ENCODE measurements around the gene DNMT1. TPM values are rescaled to one million over a fixed set of nuclear protein-coding genes. Genes with fewer than 3 reads are reported as not detected.

DNMT1 gene
- total RNA-seq, 1 experiment from 2014 or later = 210 TPM

- TF ChIP-seq ZNF416 (CRISPR knock-in tag; IDR thresholded peaks at IDR 0.05) (0 out of 2 replicates have a peak, but pooled peaks have one; percentile 74), OVOL2 (CRISPR knock-in tag; IDR thresholded peaks at IDR 0.05; ENCODE audit: borderline replicate concordance) (no peak), E2F1 (CRISPR knock-in tag; IDR thresholded peaks at IDR 0.05) (no peak)
These were observed 81.7 kb downstream of the DNMT1 start (continued) for GRCh38 chr19:10112895-10113591.

- Mint-ChIP-seq H3K36me3 (peaks cover 42% of the 10 kb centered on the region), H3K27me3 (ENCODE audit: low read depth) (no peaks in the 10 kb centered on the region), H3K4me3 (no peak overlapping the region), H3K4me1 (peaks cover 11% of the 10 kb centered on the region), H3K27ac (peak overlapping the region; percentile 72; the same call in 1 of the 2 replicates), H3K9me3 (no peaks in the 10 kb centered on the region)
- TF ChIP-seq CDX4 (CRISPR knock-in tag; IDR thresholded peaks at IDR 0.05; ENCODE audit: borderline replicate concordance) (no peak), ETV6 (CRISPR knock-in tag; IDR thresholded peaks at IDR 0.05) (0 out of 2 replicates have a peak, but pooled peaks have one; percentile 30)
- DNase-seq (ENCODE audit: low spot score) (no peak), ATAC-seq (no peak)
- POLR2A ChIA-PET = interaction anchor here (0.6 kb wide), 1 partner anchor 112 kb away, joined by 4 read pairs; no protein-coding TSS in a partner anchor
- CTCF ChIA-PET = interaction anchor here (0.6 to 2.5 kb wide), 10 partner anchors 9 to 187 kb away, joined by 3 to 23 read pairs (median 4); partner anchors contain the start of gene ANGPTL6
These were observed 82.6 kb downstream of the DNMT1 start for GRCh38 chr19:10112037-10112761.

GRCh38 chr19:10111405-10111811, 83.3 kb downstream of the DNMT1 start, which contains the start of gene P2RY11:
Gene P2RY11 (plus strand): TSS chr19:10111693. CDS start chr19:10111722, 29 bp downstream.
- H3K4me3 Mint-ChIP-seq = no peak within 1 kb of the TSS
- ChIA-PET CTCF (interaction anchor here (0.6 to 2.1 kb wide), 3 partner anchors 9 to 59 kb away, joined by 3 to 7 read pairs (median 4); partner anchors contain the start of gene ANGPTL6), POLR2A (interaction anchor here (0.6 kb wide), 1 partner anchor 111 kb away, joined by 4 read pairs; no protein-coding TSS in a partner anchor)
- peak within 1 kb of the TSS; percentile 72 for H3K27ac Mint-ChIP-seq
- no peak for DNase-seq (ENCODE audit: low spot score)
- peaks cover 43% of the 10 kb centered on the region for H3K36me3 Mint-ChIP-seq
- H3K9me3 Mint-ChIP-seq = no peaks in the 10 kb centered on the region
- no peaks in the 10 kb centered on the region for H3K27me3 Mint-ChIP-seq (ENCODE audit: low read depth)
- no peak for ATAC-seq
- TF ChIP-seq MYBL2 (CRISPR knock-in tag; IDR thresholded peaks at IDR 0.05) (no peak), TCF7 (CRISPR knock-in tag; IDR thresholded peaks at IDR 0.05; ENCODE audit: low read depth) (no peak), ZNF416 (CRISPR knock-in tag; IDR thresholded peaks at IDR 0.05) (no peak), ELF4 (CRISPR knock-in tag; IDR thresholded peaks at IDR 0.05; ENCODE audit: low read depth) (no peak), ERG (CRISPR knock-in tag; IDR thresholded peaks at IDR 0.05) (no peak), NFATC4 (CRISPR knock-in tag; IDR thresholded peaks at IDR 0.05) (no peak), ZNF232 (CRISPR knock-in tag; IDR thresholded peaks at IDR 0.05) (no peak), SOX15 (CRISPR knock-in tag; IDR thresholded peaks at IDR 0.05) (no peak), USF2 (CRISPR knock-in tag; IDR thresholded peaks at IDR 0.05) (no peak), ZNF138 (CRISPR knock-in tag; conservative IDR thresholded peaks at IDR 0.05) (no peak)
- H3K4me1 Mint-ChIP-seq = peaks cover 17% of the 10 kb centered on the region

- H3K36me3 Mint-ChIP-seq = peaks cover 39% of the 10 kb centered on the region
- H3K9me3 Mint-ChIP-seq = no peaks in the 10 kb centered on the region
- H3K27me3 Mint-ChIP-seq (ENCODE audit: low read depth) = no peaks in the 10 kb centered on the region
- ATAC-seq (no peak), DNase-seq (ENCODE audit: low spot score) (no peak)
- POLR2A ChIA-PET = no interaction called here
- CTCF ChIA-PET = no interaction called here
- peaks cover 17% of the 10 kb centered on the region for H3K4me1 Mint-ChIP-seq
- H3K4me3 Mint-ChIP-seq = no peak overlapping the region
- no peak overlapping the region for H3K27ac Mint-ChIP-seq
- no peak for TF ChIP-seq CBFB (CRISPR knock-in tag; IDR thresholded peaks at IDR 0.05; ENCODE audit: low read depth)
- no peak for TF ChIP-seq FOXP1 (CRISPR knock-in tag; IDR thresholded peaks at IDR 0.05; ENCODE audit: borderline replicate concordance)
- TF ChIP-seq MXD4 (CRISPR knock-in tag; IDR thresholded peaks at IDR 0.05; ENCODE audit: borderline replicate concordance) = no peak
- TF ChIP-seq NR1H2 (CRISPR knock-in tag; IDR thresholded peaks at IDR 0.05) = no peak
- TF ChIP-seq ATF3 (CRISPR knock-in tag; conservative IDR thresholded peaks at IDR 0.05) = no peak
- no peak for TF ChIP-seq USF1 (CRISPR knock-in tag; IDR thresholded peaks at IDR 0.05)
- no peak for TF ChIP-seq ZBTB43 (CRISPR knock-in tag; IDR thresholded peaks at IDR 0.05)
- TF ChIP-seq USF2 (CRISPR knock-in tag; IDR thresholded peaks at IDR 0.05) = no peak
These were observed 83.8 kb downstream of the DNMT1 start for GRCh38 chr19:10110972-10111317.

Data from WTC11 (cell line).